SU-DHL-6 (cell line): ENCODE measurements around the gene RBL2.

Source experiments
- EZH2phosphoT487 ChIP-seq: fragments of 200-600 bp; sonication (generic), shearing (Covaris generic); conservative IDR thresholded peaks from 2 replicates; pipeline ENCODE4 v1.6.1; 2018; ENCODE audit warnings: mild to moderate bottlenecking, antibody characterized with exemption, low read length, moderate library complexity, mixed read lengths
- TF ChIP-seq, protein P1 (sequence below): fragments of 200-600 bp; sonication (generic); IDR thresholded peaks from one replicate; pipeline ENCODE4 v1.5.1; 2017; ENCODE audit warnings: antibody characterized with exemption, mild to moderate bottlenecking, low read length, moderate library complexity; ENCODE audit not compliant: insufficient read depth, poor library complexity, severe bottlenecking

DNA sequence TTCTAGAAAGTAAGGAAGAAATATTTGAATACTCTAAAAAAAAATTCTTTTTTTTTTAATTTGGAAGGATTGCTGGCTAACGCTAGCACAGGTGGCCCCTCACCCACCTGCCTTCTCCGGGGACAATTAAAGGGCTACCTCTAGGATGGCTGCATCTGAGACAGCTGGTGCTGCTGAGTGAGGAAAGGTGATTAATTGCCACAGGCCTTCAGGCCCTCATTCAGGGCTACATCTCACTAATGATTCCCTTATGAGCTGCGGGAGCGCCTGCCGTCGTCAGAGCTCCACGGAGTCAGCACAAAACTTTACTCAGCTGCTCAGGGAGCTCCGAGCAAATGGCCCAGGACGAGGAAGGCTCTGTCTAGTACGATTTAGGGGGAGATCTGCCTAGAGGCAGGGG is 95.8 kb downstream of the RBL2 start:
- TF ChIP-seq, protein P1, sequence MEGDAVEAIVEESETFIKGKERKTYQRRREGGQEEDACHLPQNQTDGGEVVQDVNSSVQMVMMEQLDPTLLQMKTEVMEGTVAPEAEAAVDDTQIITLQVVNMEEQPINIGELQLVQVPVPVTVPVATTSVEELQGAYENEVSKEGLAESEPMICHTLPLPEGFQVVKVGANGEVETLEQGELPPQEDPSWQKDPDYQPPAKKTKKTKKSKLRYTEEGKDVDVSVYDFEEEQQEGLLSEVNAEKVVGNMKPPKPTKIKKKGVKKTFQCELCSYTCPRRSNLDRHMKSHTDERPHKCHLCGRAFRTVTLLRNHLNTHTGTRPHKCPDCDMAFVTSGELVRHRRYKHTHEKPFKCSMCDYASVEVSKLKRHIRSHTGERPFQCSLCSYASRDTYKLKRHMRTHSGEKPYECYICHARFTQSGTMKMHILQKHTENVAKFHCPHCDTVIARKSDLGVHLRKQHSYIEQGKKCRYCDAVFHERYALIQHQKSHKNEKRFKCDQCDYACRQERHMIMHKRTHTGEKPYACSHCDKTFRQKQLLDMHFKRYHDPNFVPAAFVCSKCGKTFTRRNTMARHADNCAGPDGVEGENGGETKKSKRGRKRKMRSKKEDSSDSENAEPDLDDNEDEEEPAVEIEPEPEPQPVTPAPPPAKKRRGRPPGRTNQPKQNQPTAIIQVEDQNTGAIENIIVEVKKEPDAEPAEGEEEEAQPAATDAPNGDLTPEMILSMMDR = no peak
- no peak for TF ChIP-seq EZH2phosphoT487
